Measurements from ENCODE around the gene CEP44. TPM values are rescaled to one million over a fixed set of nuclear protein-coding genes. Genes with fewer than 3 reads are reported as not detected.

The CEP44 gene
- total RNA-seq, 4 donors from 2014 or later = 10.3 to 33.8 (median 15.7) TPM

GRCh38 chr4:174332741-174333493 lies 49.2 kb downstream of the CEP44 start:
- H3K27me3 ChIP-seq = no peaks in the 10 kb centered on the region
- H3K4me3 ChIP-seq = no peak overlapping the region
- H3K4me1 ChIP-seq = no peaks in the 10 kb centered on the region
- H3K27ac ChIP-seq = no peak overlapping the region
- no peaks in the 10 kb centered on the region for H3K36me3 ChIP-seq
- no peak for TF ChIP-seq POLR2A (IDR thresholded peaks at IDR 0.05)
- TF ChIP-seq CTCF (IDR thresholded peaks at IDR 0.05) = no peak
- no peak for DNase-seq
- no peaks in the 10 kb centered on the region for H3K9me3 ChIP-seq

- no peak overlapping the region for H3K27ac ChIP-seq
- H3K9me3 ChIP-seq = no peaks in the 10 kb centered on the region
- no peaks in the 10 kb centered on the region for H3K27me3 ChIP-seq
- H3K4me1 ChIP-seq = no peaks in the 10 kb centered on the region
- DNase-seq = no peak
- no peaks in the 10 kb centered on the region for H3K36me3 ChIP-seq
- no peak overlapping the region for H3K4me3 ChIP-seq
- TF ChIP-seq CTCF (IDR thresholded peaks at IDR 0.05) = no peak
- no peak for TF ChIP-seq POLR2A (IDR thresholded peaks at IDR 0.05)
Measured at GRCh38 chr4:174334628-174335027, 50.9 kb downstream of the CEP44 start.

GRCh38 chr4:174340714-174341113 lies 57.0 kb downstream of the CEP44 start:
- TF ChIP-seq POLR2A (IDR thresholded peaks at IDR 0.05) = no peak
- TF ChIP-seq CTCF (IDR thresholded peaks at IDR 0.05) = no peak
- Histone ChIP-seq H3K4me1 (no peaks in the 10 kb centered on the region), H3K27ac (no peak overlapping the region), H3K27me3 (no peaks in the 10 kb centered on the region), H3K4me3 (no peak overlapping the region), H3K9me3 (no peaks in the 10 kb centered on the region), H3K36me3 (no peaks in the 10 kb centered on the region)
- DNase-seq = no peak

GRCh38 chr4:174349156-174349555 lies 65.4 kb downstream of the CEP44 start:
- Histone ChIP-seq H3K4me1 (no peaks in the 10 kb centered on the region), H3K27me3 (no peaks in the 10 kb centered on the region), H3K4me3 (no peak overlapping the region), H3K36me3 (no peaks in the 10 kb centered on the region), H3K27ac (no peak overlapping the region), H3K9me3 (no peaks in the 10 kb centered on the region)
- DNase-seq = no peak
- TF ChIP-seq POLR2A (IDR thresholded peaks at IDR 0.05) = no peak
- TF ChIP-seq CTCF (IDR thresholded peaks at IDR 0.05) = no peak

- Histone ChIP-seq H3K4me1 (no peaks in the 10 kb centered on the region), H3K4me3 (no peak overlapping the region), H3K27ac (no peak overlapping the region), H3K36me3 (no peaks in the 10 kb centered on the region), H3K27me3 (no peaks in the 10 kb centered on the region), H3K9me3 (no peaks in the 10 kb centered on the region)
- no peak for TF ChIP-seq CTCF (IDR thresholded peaks at IDR 0.05)
- TF ChIP-seq POLR2A (IDR thresholded peaks at IDR 0.05) = no peak
- DNase-seq = no peak
Measured at GRCh38 chr4:174352061-174352819, 68.5 kb downstream of the CEP44 start.

All from Peyer's patch (tissue), 4 donors.